Body of pancreas (tissue), 4 donors: Measurements from ENCODE around the gene MAP3K20.

Experiments used
- CTCF ChIP-seq, 7 experiments: fragments of 450-650 bp in 4 of 7; fragments of 200-600 bp in 3 of 7; sonication (generic) in 3 of 7; IDR thresholded peaks; one replicate each; pipeline ENCODE4 v1.5.1; 2016 to 2019; ENCODE audit warnings: antibody characterized with exemption in 7 of 7
- POLR2A ChIP-seq, 3 donors: fragments of 450-650 bp; IDR thresholded peaks; one replicate each; pipeline ENCODE4 v1.6.1; 2016; ENCODE audit warnings: antibody characterized with exemption in 3 of 3, mild to moderate bottlenecking in 2 of 3

- TF ChIP-seq CTCF (IDR thresholded peaks at IDR 0.05): no peak
- TF ChIP-seq POLR2A (IDR thresholded peaks at IDR 0.05): no peak
Observed at GRCh38 chr2:173216668-173217067, 141.0 kb downstream of the MAP3K20 start.
